ENCODE data around the gene CTSC. TPM values are rescaled to one million over a fixed set of nuclear protein-coding genes. Genes with fewer than 3 reads are reported as not detected.

Gene CTSC
- total RNA-seq, 1 experiment from 2014 or later, result 80.2 TPM

- Histone ChIP-seq H3K27ac (ENCODE audit: low read length) (no peak overlapping the region), H3K9me3 (ENCODE audit: control insufficient read depth, insufficient read depth, low read depth, low read length) (no peaks in the 10 kb centered on the region), H3K36me3 (ENCODE audit: control insufficient read depth, insufficient read depth, low read length) (no peaks in the 10 kb centered on the region), H3K4me1 (ENCODE audit: control insufficient read depth, insufficient read depth, low read length) (no peaks in the 10 kb centered on the region; the same call in 1 of the 2 replicates), H3K27me3 (ENCODE audit: control insufficient read depth, insufficient read depth, low read length) (no peaks in the 10 kb centered on the region), H3K4me3 (ENCODE audit: low read depth in 2 of 2, low read length in 2 of 2) (no peak overlapping the region)
- intact Hi-C loops (cut with micrococcal nuclease; ENCODE audit: unreplicated experiment) (no loop called here), in situ Hi-C loops (cut with HindIII; ENCODE audit: low pct_unique_long_range_greater_than_20kb, low sequenced_read_pairs) (no loop called here)
- no peak for ATAC-seq
- no peak for TF ChIP-seq SIN3A (IDR thresholded peaks at IDR 0.05; ENCODE audit: borderline replicate concordance, insufficient read depth, low read depth, low read length)
- no peak for TF ChIP-seq POLR2AphosphoS5 (IDR thresholded peaks at IDR 0.05; ENCODE audit: low read depth, low read length)
- TF ChIP-seq REST (IDR thresholded peaks at IDR 0.05; ENCODE audit: insufficient read depth in 1 of 2, low read depth in 2 of 2, low read length in 1 of 2), result no peak
- no peak for TF ChIP-seq TCF7L2 (IDR thresholded peaks at IDR 0.05; ENCODE audit: low read depth, low read length)
- TF ChIP-seq CTCF (IDR thresholded peaks at IDR 0.05), result no peak
- DNase-seq (ENCODE audit: low read depth, low spot score), result no peak
- ChIA-PET POLR2A (no interaction called here), CTCF (no interaction called here)
- no TSS peak for BruUV-seq (replicated peaks)
Observed at GRCh38 chr11:88359541-88359940, 22.0 kb upstream of the CTSC start.

GRCh38 chr11:88359114-88359513 is 21.6 kb upstream of the CTSC start:
- CTCF ChIA-PET, result no interaction called here

GRCh38 chr11:88358040-88358431 is 20.5 kb upstream of the CTSC start:
- no peaks in the 10 kb centered on the region for H3K27me3 ChIP-seq (ENCODE audit: control insufficient read depth, insufficient read depth, low read length)
- no TSS peak for BruUV-seq (replicated peaks)
- TF ChIP-seq REST (IDR thresholded peaks at IDR 0.05; ENCODE audit: insufficient read depth in 1 of 2, low read depth in 2 of 2, low read length in 1 of 2) (no peak), SIN3A (IDR thresholded peaks at IDR 0.05; ENCODE audit: borderline replicate concordance, insufficient read depth, low read depth, low read length) (no peak), TCF7L2 (IDR thresholded peaks at IDR 0.05; ENCODE audit: low read depth, low read length) (no peak), CTCF (IDR thresholded peaks at IDR 0.05) (no peak), POLR2AphosphoS5 (IDR thresholded peaks at IDR 0.05; ENCODE audit: low read depth, low read length) (no peak)
- no peaks in the 10 kb centered on the region for H3K36me3 ChIP-seq (ENCODE audit: control insufficient read depth, insufficient read depth, low read length)
- H3K9me3 ChIP-seq (ENCODE audit: control insufficient read depth, insufficient read depth, low read depth, low read length), result no peaks in the 10 kb centered on the region
- ATAC-seq (no peak), DNase-seq (ENCODE audit: low read depth, low spot score) (no peak)
- POLR2A ChIA-PET, result no interaction called here
- H3K4me1 ChIP-seq (ENCODE audit: control insufficient read depth, insufficient read depth, low read length), result no peaks in the 10 kb centered on the region; the same call in 1 of the 2 replicates
- H3K4me3 ChIP-seq (ENCODE audit: low read depth in 2 of 2, low read length in 2 of 2), result no peak overlapping the region
- H3K27ac ChIP-seq (ENCODE audit: low read length), result no peak overlapping the region
- intact Hi-C loops (cut with micrococcal nuclease; ENCODE audit: unreplicated experiment) (no loop called here), in situ Hi-C loops (cut with HindIII; ENCODE audit: low pct_unique_long_range_greater_than_20kb, low sequenced_read_pairs) (no loop called here)
- CTCF ChIA-PET, result no interaction called here

More at GRCh38 chr11:88359114-88359513, 21.6 kb upstream of the CTSC start:
- POLR2A ChIA-PET, result no interaction called here
- H3K27ac ChIP-seq (ENCODE audit: low read length), result no peak overlapping the region
- TF ChIP-seq TCF7L2 (IDR thresholded peaks at IDR 0.05; ENCODE audit: low read depth, low read length), result no peak
- H3K9me3 ChIP-seq (ENCODE audit: control insufficient read depth, insufficient read depth, low read depth, low read length), result no peaks in the 10 kb centered on the region
- DNase-seq (ENCODE audit: low read depth, low spot score), result no peak
- no peaks in the 10 kb centered on the region for H3K27me3 ChIP-seq (ENCODE audit: control insufficient read depth, insufficient read depth, low read length)
- H3K4me3 ChIP-seq (ENCODE audit: low read depth in 2 of 2, low read length in 2 of 2), result no peak overlapping the region
- no peaks in the 10 kb centered on the region for H3K36me3 ChIP-seq (ENCODE audit: control insufficient read depth, insufficient read depth, low read length)
- no peaks in the 10 kb centered on the region; the same call in 1 of the 2 replicates for H3K4me1 ChIP-seq (ENCODE audit: control insufficient read depth, insufficient read depth, low read length)
- ATAC-seq, result no peak
- in situ Hi-C loops (cut with HindIII; ENCODE audit: low pct_unique_long_range_greater_than_20kb, low sequenced_read_pairs), result no loop called here
- BruUV-seq (replicated peaks), result no TSS peak
- intact Hi-C loops (cut with micrococcal nuclease; ENCODE audit: unreplicated experiment), result no loop called here
